ENCODE data around the gene AUTS2.

- TF ChIP-seq, protein P1, sequence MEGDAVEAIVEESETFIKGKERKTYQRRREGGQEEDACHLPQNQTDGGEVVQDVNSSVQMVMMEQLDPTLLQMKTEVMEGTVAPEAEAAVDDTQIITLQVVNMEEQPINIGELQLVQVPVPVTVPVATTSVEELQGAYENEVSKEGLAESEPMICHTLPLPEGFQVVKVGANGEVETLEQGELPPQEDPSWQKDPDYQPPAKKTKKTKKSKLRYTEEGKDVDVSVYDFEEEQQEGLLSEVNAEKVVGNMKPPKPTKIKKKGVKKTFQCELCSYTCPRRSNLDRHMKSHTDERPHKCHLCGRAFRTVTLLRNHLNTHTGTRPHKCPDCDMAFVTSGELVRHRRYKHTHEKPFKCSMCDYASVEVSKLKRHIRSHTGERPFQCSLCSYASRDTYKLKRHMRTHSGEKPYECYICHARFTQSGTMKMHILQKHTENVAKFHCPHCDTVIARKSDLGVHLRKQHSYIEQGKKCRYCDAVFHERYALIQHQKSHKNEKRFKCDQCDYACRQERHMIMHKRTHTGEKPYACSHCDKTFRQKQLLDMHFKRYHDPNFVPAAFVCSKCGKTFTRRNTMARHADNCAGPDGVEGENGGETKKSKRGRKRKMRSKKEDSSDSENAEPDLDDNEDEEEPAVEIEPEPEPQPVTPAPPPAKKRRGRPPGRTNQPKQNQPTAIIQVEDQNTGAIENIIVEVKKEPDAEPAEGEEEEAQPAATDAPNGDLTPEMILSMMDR (IDR thresholded peaks at IDR 0.05), result no peak
- no peak for TF ChIP-seq POLR2A (IDR thresholded peaks at IDR 0.05)
Measured at GRCh38 chr7:70190281-70190680, 592.0 kb downstream of the AUTS2 start.
